ENCODE data around the gene ESRRA. TPM values are rescaled to one million over a fixed set of nuclear protein-coding genes. Genes with fewer than 3 reads are reported as not detected.

The ESRRA gene
- total and polyA plus RNA-seq, 2 of the 13 experiments (the other 11 are each of a cell fraction or from before 2014, with no cell fraction given): 18.1 to 36.3 TPM

DNA sequence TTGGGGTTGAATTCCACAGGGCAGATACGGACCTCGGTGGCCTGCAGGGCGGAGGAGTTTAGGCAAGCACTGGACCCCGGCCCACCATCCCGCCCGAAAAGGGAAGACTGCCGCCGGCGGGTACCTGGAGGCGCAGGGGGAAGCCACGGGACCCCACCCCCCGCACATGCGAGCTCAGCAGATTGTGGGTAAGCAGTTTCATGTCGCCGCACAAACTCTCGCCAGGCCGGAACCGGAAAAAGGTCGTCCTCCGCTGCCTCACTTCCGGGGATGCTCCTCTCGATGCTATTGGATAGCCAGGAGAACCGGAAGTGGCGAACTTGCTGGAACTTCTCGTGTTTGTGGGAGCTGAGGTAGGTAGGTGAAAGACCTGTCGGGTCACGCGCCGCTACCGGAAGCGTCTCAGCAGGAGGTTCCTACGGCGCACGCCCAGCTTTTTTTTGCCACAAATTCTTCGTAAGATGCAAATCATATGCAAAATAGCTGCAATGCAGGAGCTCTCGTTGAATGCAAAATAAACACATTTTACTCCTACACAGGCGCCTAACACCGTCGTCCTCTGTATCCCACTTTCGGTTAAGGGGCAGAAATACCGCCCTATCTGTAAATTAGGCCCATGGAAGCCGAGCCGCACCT lies 12.1 kb downstream of the ESRRA start, which contains the start of gene TRMT112 (continued):
- TF ChIP-seq, protein P1, sequence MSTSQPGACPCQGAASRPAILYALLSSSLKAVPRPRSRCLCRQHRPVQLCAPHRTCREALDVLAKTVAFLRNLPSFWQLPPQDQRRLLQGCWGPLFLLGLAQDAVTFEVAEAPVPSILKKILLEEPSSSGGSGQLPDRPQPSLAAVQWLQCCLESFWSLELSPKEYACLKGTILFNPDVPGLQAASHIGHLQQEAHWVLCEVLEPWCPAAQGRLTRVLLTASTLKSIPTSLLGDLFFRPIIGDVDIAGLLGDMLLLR (CRISPR knock-in tag; IDR thresholded peaks at IDR 0.05): peak; percentile 77
- TF ChIP-seq PHF21A (CRISPR knock-in tag; IDR thresholded peaks at IDR 0.05) (no peak), ZFP62 (CRISPR knock-in tag; IDR thresholded peaks at IDR 0.05) (no peak), PHB2 (IDR thresholded peaks at IDR 0.05; ENCODE audit: partially characterized antibody) (no peak), ZSCAN31 (CRISPR knock-in tag; IDR thresholded peaks at IDR 0.05; ENCODE audit: low read depth) (peak; percentile 82), U2AF1 (optimal IDR thresholded peaks at IDR 0.05; ENCODE audit: low read depth, low read length) (no peak), ZNF570 (CRISPR knock-in tag; IDR thresholded peaks at IDR 0.05; ENCODE audit: borderline replicate concordance) (no peak), GTF3A (CRISPR knock-in tag; conservative IDR thresholded peaks at IDR 0.05) (no peak), GATAD2A (CRISPR knock-in tag; IDR thresholded peaks at IDR 0.05) (no peak), NCOA1 (CRISPR knock-in tag; IDR thresholded peaks at IDR 0.05) (no peak; the same call in 1 of the 2 replicates), ZNF224 (CRISPR knock-in tag; IDR thresholded peaks at IDR 0.05) (no peak; the same call in 1 of the 2 replicates), HOXA5 (CRISPR knock-in tag; IDR thresholded peaks at IDR 0.05) (no peak), TBL1XR1 (IDR thresholded peaks at IDR 0.05; ENCODE audit: borderline replicate concordance, low read length, partially characterized antibody) (no peak), FLYWCH1 (CRISPR knock-in tag; IDR thresholded peaks at IDR 0.05) (peak; percentile 73; the same call in 1 of the 2 replicates), ZNF598 (CRISPR knock-in tag; IDR thresholded peaks at IDR 0.05; ENCODE audit: borderline replicate concordance) (no peak), KLF15 (CRISPR knock-in tag; IDR thresholded peaks at IDR 0.05; ENCODE audit: borderline replicate concordance) (no peak), ADNP (CRISPR knock-in tag; IDR thresholded peaks at IDR 0.05) (no peak), ZNF749 (CRISPR knock-in tag; IDR thresholded peaks at IDR 0.05; ENCODE audit: borderline replicate concordance) (no peak; the same call in 1 of the 2 replicates), ZNF777 (CRISPR knock-in tag; IDR thresholded peaks at IDR 0.05) (peak; percentile 10; the same call in 1 of the 2 replicates), ZC3H4 (CRISPR knock-in tag; IDR thresholded peaks at IDR 0.05; ENCODE audit: borderline replicate concordance) (no peak), ZNF788 (CRISPR knock-in tag; IDR thresholded peaks at IDR 0.05; ENCODE audit: borderline replicate concordance) (0 out of 2 replicates have a peak, but pooled peaks have one; percentile 66)
- TF ChIP-seq, protein P2, sequence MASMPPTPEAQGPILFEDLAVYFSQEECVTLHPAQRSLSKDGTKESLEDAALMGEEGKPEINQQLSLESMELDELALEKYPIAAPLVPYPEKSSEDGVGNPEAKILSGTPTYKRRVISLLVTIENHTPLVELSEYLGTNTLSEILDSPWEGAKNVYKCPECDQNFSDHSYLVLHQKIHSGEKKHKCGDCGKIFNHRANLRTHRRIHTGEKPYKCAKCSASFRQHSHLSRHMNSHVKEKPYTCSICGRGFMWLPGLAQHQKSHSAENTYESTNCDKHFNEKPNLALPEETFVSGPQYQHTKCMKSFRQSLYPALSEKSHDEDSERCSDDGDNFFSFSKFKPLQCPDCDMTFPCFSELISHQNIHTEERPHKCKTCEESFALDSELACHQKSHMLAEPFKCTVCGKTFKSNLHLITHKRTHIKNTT (CRISPR knock-in tag; IDR thresholded peaks at IDR 0.05): no peak
- TF ChIP-seq, protein P3, sequence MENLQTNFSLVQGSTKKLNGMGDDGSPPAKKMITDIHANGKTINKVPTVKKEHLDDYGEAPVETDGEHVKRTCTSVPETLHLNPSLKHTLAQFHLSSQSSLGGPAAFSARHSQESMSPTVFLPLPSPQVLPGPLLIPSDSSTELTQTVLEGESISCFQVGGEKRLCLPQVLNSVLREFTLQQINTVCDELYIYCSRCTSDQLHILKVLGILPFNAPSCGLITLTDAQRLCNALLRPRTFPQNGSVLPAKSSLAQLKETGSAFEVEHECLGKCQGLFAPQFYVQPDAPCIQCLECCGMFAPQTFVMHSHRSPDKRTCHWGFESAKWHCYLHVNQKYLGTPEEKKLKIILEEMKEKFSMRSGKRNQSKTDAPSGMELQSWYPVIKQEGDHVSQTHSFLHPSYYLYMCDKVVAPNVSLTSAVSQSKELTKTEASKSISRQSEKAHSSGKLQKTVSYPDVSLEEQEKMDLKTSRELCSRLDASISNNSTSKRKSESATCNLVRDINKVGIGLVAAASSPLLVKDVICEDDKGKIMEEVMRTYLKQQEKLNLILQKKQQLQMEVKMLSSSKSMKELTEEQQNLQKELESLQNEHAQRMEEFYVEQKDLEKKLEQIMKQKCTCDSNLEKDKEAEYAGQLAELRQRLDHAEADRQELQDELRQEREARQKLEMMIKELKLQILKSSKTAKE (CRISPR knock-in tag; IDR thresholded peaks at IDR 0.05; ENCODE audit: borderline replicate concordance): no peak
- TF ChIP-seq, protein P4, sequence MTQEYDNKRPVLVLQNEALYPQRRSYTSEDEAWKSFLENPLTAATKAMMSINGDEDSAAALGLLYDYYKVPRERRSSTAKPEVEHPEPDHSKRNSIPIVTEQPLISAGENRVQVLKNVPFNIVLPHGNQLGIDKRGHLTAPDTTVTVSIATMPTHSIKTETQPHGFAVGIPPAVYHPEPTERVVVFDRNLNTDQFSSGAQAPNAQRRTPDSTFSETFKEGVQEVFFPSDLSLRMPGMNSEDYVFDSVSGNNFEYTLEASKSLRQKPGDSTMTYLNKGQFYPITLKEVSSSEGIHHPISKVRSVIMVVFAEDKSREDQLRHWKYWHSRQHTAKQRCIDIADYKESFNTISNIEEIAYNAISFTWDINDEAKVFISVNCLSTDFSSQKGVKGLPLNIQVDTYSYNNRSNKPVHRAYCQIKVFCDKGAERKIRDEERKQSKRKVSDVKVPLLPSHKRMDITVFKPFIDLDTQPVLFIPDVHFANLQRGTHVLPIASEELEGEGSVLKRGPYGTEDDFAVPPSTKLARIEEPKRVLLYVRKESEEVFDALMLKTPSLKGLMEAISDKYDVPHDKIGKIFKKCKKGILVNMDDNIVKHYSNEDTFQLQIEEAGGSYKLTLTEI (CRISPR knock-in tag; conservative IDR thresholded peaks at IDR 0.05): no peak
- TF ChIP-seq, protein P5, sequence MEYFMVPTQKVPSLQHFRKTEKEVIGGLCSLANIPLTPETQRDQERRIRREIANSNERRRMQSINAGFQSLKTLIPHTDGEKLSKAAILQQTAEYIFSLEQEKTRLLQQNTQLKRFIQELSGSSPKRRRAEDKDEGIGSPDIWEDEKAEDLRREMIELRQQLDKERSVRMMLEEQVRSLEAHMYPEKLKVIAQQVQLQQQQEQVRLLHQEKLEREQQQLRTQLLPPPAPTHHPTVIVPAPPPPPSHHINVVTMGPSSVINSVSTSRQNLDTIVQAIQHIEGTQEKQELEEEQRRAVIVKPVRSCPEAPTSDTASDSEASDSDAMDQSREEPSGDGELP (IDR thresholded peaks at IDR 0.05; ENCODE audit: borderline replicate concordance, low read depth): no peak
